HG03565 (cell line): ENCODE results near the gene BNC2.
"Not testable (repeated sequence)": the region's sequence is repeated elsewhere in the genome, so short reads cannot be mapped to it uniquely, and the experiment has no call there.

Experiments used
- ATAC-seq: cut with Tn5 transposase; IDR thresholded peaks from one replicate; pipeline ENCODE4 v1.9.1; 2021; ENCODE audit warnings: mild to moderate bottlenecking, moderate library complexity; ENCODE audit not compliant: unreplicated experiment

The BNC2 gene, protein sequence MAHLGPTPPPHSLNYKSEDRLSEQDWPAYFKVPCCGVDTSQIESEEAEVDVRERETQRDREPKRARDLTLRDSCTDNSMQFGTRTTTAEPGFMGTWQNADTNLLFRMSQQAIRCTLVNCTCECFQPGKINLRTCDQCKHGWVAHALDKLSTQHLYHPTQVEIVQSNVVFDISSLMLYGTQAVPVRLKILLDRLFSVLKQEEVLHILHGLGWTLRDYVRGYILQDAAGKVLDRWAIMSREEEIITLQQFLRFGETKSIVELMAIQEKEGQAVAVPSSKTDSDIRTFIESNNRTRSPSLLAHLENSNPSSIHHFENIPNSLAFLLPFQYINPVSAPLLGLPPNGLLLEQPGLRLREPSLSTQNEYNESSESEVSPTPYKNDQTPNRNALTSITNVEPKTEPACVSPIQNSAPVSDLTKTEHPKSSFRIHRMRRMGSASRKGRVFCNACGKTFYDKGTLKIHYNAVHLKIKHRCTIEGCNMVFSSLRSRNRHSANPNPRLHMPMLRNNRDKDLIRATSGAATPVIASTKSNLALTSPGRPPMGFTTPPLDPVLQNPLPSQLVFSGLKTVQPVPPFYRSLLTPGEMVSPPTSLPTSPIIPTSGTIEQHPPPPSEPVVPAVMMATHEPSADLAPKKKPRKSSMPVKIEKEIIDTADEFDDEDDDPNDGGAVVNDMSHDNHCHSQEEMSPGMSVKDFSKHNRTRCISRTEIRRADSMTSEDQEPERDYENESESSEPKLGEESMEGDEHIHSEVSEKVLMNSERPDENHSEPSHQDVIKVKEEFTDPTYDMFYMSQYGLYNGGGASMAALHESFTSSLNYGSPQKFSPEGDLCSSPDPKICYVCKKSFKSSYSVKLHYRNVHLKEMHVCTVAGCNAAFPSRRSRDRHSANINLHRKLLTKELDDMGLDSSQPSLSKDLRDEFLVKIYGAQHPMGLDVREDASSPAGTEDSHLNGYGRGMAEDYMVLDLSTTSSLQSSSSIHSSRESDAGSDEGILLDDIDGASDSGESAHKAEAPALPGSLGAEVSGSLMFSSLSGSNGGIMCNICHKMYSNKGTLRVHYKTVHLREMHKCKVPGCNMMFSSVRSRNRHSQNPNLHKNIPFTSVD

DNA sequence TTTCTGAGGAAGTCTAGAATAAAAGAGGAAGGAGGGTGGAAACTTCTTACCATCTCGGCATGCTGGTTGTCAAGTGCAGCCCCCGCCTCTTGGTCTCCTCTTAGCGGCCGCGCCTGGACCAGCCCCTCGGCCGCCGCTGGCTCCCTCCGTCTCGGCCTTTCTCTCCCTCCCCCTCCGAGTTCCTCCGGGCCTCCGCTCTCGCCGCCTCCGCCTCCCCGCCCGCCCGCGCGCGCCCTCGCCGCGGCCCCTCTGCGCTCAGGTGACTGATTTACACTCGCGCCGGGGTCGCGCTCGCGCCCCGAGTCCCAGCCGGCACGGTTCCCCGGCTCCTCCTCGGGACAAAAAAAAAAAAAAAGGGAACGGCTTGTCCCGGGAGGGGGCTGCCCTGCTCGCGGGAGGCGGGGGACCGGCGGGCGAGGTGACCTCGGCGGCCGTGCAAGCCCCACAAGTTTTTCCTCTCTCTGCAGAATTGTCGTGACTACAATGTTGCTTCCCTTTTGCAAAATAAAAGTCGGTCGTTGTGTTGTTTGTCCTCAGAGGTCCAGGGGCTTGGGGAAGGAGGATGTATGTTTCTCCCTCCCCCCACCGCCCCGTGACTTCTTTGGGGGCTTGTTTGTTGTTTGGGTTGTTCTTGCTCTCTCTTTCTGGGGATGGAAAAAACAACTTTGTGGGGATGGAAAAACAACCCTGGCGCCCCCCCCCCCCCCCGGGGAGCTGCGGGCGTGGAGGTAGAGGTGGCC is at the start of gene BNC2:
Gene BNC2 (minus strand): TSS at position 75 of the 740 bp plus-strand sequence. CDS start 22 bp downstream, at position 53.
- ATAC-seq: no peak

DNA sequence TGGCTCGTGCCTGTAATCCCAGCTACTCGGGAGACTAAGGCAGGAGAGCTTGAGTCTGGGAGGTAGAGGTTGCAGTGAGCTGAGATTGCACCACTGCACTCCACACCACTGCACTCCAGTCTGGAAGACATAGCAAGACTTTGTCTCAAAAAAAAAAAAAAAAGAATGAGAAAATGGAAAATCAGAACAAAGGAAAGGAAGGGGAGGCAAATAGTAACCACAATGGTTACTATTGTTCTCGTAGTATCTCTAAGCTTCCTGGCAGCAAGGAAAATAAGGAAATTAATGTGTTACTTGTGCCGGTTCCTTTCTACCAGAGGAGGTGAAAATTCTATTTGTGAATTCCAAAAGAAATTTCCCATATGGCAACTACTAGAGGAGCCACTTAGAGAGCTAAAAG is 48.5 kb upstream of the BNC2 start:
- no peak for ATAC-seq

DNA sequence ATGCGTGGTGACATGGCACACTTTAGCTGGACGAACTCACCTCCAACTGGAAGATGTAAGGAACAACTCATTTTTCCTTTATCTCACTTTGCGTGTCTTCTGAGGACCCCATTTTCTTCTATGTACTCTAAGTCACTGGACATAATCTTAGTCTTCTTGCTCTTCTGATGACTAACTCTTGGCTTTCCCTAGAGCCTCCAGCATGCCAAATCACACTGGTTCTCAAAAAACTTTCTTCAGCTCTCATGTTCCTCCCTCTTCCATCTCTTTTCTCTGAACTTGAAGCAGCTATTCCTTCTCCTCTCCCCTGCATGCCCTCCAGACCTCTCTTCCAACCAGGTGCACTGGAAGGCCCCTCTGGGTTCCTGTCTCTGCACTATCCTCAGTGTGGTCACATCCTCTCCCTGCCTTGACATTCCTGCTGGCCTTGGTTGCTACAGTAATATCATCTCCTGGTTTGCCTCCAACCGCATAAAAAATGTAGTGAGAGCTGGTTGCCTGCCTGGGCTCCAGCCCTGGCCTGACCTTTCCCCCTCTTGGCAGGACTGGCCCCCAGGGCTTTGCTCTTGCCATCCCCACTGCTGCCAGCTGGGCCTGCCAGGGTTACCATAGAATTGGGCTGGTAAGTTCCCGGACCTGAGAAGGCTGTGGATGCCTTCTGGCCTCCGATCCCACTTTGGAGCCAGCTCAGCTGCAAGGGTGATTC is 44.8 kb upstream of the BNC2 start:
- ATAC-seq: no peak

GRCh38 chr9:16912197-16912596 is 41.7 kb upstream of the BNC2 start:
- no peak for ATAC-seq

- not testable (repeated sequence) for ATAC-seq
These were observed 37.7 kb upstream of the BNC2 start for GRCh38 chr9:16908206-16908605.

- no peak for ATAC-seq
These were observed 34.2 kb upstream of the BNC2 start for GRCh38 chr9:16904655-16905054.

DNA sequence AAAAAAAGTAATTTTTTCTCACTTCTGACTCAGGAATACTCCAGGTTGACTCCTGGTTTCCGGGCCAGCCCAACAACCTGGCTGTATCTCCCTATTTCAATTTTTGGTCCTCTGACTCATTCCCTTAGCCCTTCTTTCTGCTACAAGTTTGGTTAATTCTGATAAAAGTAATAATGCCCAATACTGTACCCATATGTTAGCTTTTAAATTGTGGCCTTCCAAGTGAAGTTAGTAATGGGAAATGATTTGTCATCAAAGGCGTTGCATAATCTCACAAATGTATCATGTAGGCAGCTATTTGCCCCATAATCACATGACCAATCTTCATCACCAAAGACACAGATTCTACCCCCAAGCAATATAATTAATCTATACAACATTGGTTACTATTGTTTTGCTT is 31.1 kb upstream of the BNC2 start:
- no peak for ATAC-seq

DNA sequence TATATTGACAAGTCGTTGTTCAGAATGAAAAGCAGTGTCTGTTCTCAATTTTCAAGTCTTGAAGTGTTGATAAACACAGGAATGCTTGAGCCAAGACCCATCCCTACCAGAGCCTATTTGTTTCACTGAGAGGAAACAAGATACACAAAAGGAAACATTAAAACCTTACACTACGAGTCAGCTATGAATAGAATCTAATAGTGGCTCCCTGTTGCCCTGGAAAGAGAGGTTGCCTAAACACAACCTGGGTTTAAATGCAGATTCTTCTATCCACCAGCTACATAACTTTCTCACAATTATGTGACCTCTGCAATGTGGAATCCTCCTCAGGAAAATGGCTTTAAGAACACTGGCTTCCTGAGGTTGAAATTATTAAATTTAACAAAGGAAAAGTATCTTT is 29.1 kb upstream of the BNC2 start:
- ATAC-seq: no peak

DNA sequence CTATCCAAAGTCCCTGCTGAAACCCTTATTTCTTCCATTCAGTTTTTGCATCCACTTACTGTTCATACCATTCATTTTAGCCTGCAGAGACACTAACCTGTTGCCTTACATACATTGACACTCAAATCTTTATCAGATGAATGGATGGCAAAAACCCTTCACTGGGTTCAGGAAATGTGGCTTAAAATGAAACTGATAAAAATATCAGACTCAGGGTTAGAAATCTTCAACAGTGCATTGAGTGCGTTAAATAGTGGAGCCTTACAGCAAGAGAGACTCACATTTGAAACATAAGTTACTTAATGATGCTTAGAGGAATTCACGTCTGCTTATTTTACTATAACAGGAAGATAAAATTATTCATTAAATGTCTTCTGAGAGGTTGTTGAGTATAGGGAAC is 28.0 kb upstream of the BNC2 start:
- no peak for ATAC-seq

GRCh38 chr9:16888594-16888993 is 18.1 kb upstream of the BNC2 start:
- ATAC-seq: no peak

GRCh38 chr9:16885931-16886330 is 15.5 kb upstream of the BNC2 start:
- no peak for ATAC-seq

DNA sequence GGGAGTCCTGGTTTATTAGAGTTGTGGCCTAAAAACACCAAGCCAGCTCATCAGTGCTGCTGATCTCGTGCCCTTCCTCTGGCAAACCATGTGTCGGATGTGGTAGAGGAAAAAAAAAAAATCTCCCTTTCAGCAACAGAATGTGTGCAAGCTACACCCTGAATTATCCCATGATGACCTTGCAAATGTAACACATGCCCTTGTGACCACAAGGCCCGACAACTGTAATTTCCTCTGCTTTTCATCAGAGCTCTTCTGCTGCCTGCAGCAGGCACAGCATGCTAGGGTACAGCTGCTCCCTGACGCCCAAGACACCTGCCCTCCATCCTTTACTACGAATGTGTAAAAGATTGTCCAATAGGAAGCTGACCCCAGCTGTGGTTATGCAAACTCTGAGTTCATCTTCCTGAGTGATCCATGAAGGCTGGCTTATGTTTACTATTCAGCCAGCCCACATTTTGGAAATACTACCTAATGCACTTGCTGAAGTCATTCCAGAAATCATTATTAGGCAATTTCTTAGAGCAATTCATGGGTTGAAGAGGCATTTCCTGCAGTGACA is 14.6 kb upstream of the BNC2 start:
- no peak for ATAC-seq

DNA sequence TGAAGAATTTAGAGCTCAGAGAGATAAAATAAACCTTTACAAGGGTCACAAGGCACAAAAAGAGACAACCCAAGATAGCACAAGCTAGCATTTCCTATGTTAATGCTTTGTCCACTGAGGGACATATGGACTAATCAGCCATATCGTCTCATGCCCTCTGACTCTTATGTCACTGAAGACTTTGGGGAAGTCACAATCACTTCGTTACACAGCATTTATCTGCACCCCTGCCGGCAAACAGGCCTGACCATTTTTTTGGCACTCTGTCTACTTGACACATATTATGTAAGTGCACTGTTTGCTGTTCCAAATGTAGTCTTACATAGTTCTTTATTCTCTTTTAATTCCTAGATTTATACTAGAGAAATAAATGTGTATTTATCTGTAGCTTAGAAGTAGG is 13.9 kb upstream of the BNC2 start:
- no peak for ATAC-seq

DNA sequence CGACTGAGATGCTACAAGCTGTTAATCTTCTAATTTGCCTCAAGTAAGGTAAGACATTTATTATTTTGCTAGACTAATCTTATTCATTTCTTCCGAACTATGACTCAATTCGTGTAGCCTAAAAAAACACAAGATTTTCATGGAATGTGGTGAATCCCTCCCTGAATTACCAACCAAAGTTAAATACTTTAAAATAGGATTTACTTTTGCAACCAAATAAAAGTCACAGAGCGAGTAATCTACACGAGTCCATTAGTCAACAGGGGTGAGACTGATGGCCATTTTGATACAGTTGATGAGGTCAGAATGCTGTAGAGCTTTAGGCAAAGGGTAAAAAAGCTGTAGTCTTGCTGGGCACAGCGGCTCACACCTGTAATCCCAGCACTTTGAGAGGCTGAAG is 13.1 kb upstream of the BNC2 start:
- no peak for ATAC-seq

DNA sequence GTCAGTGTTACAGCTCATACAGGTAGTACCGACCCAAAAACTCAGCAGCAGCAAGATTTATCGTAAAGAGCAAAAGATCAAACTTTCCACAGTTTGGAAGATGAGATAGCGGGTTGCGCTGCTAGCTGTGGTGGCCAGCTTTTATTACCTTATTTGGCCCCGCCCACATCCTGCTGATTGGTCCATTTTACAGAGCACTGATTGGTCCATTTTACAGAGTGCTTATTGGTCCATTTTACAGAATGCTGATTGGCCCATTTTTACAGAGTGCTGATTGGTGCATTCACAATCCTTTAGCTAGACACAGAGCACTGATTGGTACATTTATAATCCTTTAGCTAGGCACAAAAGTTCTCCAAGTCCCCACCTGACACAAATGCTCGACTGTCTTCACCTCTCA is 12.0 kb upstream of the BNC2 start:
- ATAC-seq: not testable (repeated sequence)

GRCh38 chr9:16879416-16879815 is 8.9 kb upstream of the BNC2 start:
- no peak for ATAC-seq

- ATAC-seq: no peak
These were observed 6.8 kb upstream of the BNC2 start for GRCh38 chr9:16877256-16877655.

DNA sequence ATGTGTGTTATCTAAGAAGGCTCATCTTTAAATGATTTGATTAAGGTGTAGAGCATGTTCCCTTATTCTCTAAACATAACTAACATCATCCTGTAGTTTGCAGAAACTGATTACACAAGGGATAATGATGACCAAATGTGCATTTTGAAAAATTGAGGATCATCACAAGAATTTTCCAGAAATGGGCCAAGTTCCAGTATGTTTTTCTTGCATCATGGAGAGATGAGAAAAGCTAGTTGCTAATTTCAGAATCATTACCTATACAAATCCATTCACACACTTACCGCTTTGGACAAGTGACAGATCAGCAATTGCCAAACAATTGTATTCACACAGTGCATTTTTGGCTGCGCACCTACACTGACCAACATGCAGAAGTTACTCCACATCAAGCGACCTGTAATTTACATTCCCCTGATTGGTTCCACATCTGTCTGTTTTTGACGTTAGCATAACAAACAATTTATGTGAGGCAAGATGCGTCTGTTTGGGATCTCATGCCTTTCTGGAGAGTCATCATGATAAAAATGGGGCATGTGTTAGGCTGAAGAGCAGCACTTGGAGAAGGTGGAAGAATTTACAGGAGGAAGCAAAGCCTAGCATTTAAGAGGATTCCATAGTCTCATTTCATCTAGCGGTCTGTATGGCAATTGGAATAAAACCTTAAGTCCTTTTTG is 2.8 kb upstream of the BNC2 start:
- ATAC-seq: no peak
